Activated naive CD4-positive, alpha-beta T cell treated with anti-CD3 and anti-CD28 coated beads, Interleukin-2, amount 50 U/mL, for 24 hours (primary cell): ENCODE results near the gene NBPF1.
"Not testable (repeated sequence)": the region's sequence is repeated elsewhere in the genome, so short reads cannot be mapped to it uniquely, and the experiment has no call there.

Experiments
- H3K27ac Mint-ChIP-seq: one replicate; pipeline ENCODE4 v1.8.0; 2021; ENCODE audit warnings: mild to moderate bottlenecking, mixed read lengths
- H3K27me3 Mint-ChIP-seq: one replicate; pipeline ENCODE4 v1.8.0; 2021; ENCODE audit warnings: mixed read lengths
- H3K36me3 Mint-ChIP-seq: one replicate; pipeline ENCODE4 v1.8.0; 2021; ENCODE audit warnings: mixed read lengths
- H3K4me1 Mint-ChIP-seq: one replicate; pipeline ENCODE4 v1.8.0; 2021; ENCODE audit warnings: mixed read lengths
- H3K4me3 Mint-ChIP-seq: one replicate; pipeline ENCODE4 v1.8.0; 2021; ENCODE audit warnings: mild to moderate bottlenecking, mixed read lengths
- H3K9me3 Mint-ChIP-seq: one replicate; pipeline ENCODE4 v1.8.0; 2021; ENCODE audit warnings: mixed read lengths

The NBPF1 gene

DNA sequence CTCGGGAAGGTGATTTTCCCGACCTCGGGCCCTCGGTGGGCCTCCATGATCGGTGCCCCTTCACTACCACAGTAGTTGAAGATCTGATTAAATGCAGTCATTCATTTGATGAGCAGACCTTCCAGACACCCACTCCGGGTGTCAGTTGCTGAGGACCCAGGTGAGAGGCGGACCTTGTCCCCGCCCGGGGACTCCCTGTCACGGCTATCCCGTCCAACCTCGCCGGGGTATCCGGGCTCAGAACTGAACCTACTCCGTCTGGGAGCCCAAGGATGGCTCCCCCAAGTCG is 30.8 kb upstream of the NBPF1 start:
- Mint-ChIP-seq H3K4me1 (no peaks in the 10 kb centered on the region), H3K27ac (no peak overlapping the region), H3K27me3 (no peaks in the 10 kb centered on the region)

GRCh38 chr1:16643476-16644192 is 30.3 kb upstream of the NBPF1 start:
- H3K4me1 Mint-ChIP-seq, H3K36me3 Mint-ChIP-seq, H3K9me3 Mint-ChIP-seq, H3K4me3 Mint-ChIP-seq, H3K27ac Mint-ChIP-seq, H3K27me3 Mint-ChIP-seq: not testable (repeated sequence)

More for the DNA sequence above, 30.8 kb upstream of the NBPF1 start:
- Mint-ChIP-seq H3K9me3 (no peaks in the 10 kb centered on the region), H3K36me3 (no peaks in the 10 kb centered on the region), H3K4me3 (no peak overlapping the region)

- H3K9me3 Mint-ChIP-seq, H3K27me3 Mint-ChIP-seq, H3K4me1 Mint-ChIP-seq, H3K27ac Mint-ChIP-seq, H3K4me3 Mint-ChIP-seq, H3K36me3 Mint-ChIP-seq: not testable (repeated sequence)
These were observed 29.6 kb upstream of the NBPF1 start for GRCh38 chr1:16643001-16643411.

DNA sequence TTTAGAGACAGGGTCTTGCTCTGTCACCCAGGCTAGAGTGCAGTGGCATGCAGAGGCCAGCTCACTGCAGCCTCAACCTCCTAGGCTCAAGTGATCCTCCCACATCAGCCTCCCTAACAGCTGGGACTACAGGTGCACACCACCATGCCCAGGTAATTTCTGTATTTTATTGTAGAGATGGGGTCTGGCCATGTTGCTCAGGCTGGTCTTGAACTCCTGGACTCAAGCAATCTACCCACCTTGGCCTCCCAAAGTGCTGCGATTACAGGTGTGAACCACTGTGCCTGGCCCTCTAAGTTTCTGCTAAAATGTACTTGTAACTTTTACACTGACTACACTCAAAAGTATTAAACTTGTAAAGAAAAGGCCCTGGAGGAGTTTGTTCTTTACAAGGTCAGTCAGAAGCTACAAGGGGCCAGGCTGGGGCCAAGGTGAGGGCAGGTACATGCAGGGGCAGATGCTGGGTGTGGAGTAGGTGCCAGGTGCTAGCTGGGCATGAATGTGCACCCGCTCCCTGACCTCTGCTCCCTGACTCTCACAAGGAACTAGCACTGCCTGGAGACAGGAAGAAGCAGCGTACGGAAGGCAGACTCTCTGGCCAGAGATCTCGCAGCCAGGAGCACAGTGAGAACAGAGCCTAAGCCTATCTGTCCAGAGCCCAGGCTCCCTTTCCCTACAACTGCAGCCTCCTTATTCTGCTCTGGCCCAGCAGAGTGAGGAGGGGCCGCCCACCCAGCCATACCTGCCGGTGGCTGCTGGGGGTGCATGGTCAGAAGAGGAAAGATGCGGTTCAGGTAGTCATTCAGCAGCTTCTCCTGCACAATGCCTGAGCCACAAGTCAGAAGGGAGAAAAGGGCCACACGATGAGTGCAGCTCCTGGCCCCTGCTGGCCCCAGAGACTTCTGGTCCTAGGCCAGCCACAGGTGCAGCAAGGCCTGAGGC is 28.9 kb upstream of the NBPF1 start:
- H3K27ac Mint-ChIP-seq, H3K4me1 Mint-ChIP-seq, H3K4me3 Mint-ChIP-seq, H3K9me3 Mint-ChIP-seq, H3K36me3 Mint-ChIP-seq, H3K27me3 Mint-ChIP-seq: not testable (repeated sequence)

DNA sequence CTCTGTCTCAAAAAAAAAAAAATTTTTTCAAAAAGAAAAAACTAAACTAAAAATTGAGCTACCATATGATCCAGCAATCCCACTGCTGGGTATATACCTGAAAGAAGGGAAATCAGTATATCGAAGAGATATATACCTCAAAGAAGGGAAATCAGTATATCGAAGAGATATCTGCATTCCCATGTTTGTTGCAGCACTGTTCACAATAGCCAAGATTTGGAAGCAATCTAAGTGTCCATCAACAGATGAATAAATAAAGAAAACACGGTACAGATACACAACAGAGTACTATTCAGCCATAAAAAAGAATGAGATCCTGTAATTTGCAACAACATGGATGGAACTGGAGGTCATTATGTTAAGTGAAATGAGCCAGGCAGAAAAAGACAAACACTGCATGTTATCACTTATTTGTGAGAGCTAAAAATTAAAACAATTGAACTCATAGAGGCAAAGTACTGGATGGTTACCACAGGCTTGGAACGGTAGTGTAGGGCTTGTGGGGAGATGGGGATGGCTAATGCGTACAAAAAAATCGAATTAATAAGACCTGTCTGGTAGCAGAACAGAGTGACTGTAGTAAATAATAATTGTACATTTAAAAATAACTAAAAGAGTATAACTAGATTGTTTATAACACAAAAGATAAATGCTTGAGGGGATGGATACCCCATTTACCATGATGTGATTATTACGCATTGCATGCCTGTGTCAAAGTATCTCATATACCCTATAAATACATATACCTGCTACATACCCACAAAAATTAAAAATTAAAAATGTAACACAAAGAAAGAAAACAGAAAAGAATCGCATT is 28.0 kb upstream of the NBPF1 start:
- not testable (repeated sequence) for H3K9me3 Mint-ChIP-seq, H3K4me1 Mint-ChIP-seq, H3K4me3 Mint-ChIP-seq, H3K27me3 Mint-ChIP-seq, H3K36me3 Mint-ChIP-seq, H3K27ac Mint-ChIP-seq

DNA sequence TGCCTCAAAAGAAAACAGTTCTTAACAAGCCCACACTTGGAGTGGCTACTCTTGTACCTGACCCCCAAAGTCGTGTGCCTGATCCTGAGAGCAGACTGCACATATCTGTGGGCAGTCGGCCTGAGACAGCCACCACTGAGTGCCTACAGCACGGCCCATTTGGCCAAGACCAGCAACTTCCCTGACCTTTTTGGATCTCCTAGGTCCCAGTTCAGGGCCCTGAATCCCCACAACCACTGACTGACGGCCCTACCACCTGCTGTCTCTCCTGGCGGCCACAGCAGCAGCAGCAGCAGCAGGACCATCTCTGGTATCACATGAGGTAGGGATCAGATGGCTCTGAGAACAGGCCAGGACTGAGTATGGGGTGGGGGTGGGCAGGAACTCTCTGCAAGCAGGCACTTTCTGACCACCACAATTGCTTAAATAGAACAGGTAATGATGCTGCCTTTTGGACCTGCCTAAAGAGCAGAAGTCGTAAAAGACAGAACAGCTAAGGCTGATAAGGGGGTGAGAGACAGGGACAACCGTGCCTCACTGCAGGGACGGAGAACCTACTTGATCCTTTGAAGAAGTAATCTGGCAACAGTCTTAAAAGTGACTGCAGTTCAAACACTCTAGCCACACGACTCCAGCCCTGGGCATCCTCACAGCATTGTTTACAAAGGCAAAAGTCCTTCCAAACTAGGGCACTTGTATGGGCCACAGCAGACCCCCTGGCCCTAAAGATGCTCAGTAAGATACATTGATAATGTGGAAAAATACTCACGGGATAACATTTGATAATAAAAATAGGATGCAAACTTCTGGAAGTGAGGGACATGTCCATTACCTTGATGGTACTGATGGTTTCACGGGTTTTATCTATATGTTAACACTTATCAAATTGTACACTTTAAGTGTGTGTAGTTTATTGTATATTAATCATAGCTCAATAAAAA is 26.0 kb upstream of the NBPF1 start:
- H3K36me3 Mint-ChIP-seq, H3K4me1 Mint-ChIP-seq, H3K4me3 Mint-ChIP-seq, H3K27me3 Mint-ChIP-seq, H3K27ac Mint-ChIP-seq, H3K9me3 Mint-ChIP-seq: not testable (repeated sequence)

- H3K27me3 Mint-ChIP-seq, H3K4me1 Mint-ChIP-seq: not testable (repeated sequence)
These were observed 24.8 kb upstream of the NBPF1 start for GRCh38 chr1:16637941-16638778.

GRCh38 chr1:16636551-16637195 is 23.3 kb upstream of the NBPF1 start:
- not testable (repeated sequence) for H3K27ac Mint-ChIP-seq, H3K4me3 Mint-ChIP-seq, H3K9me3 Mint-ChIP-seq, H3K4me1 Mint-ChIP-seq, H3K36me3 Mint-ChIP-seq, H3K27me3 Mint-ChIP-seq

More at GRCh38 chr1:16637941-16638778, 24.8 kb upstream of the NBPF1 start:
- not testable (repeated sequence) for H3K36me3 Mint-ChIP-seq, H3K27ac Mint-ChIP-seq, H3K9me3 Mint-ChIP-seq, H3K4me3 Mint-ChIP-seq

DNA sequence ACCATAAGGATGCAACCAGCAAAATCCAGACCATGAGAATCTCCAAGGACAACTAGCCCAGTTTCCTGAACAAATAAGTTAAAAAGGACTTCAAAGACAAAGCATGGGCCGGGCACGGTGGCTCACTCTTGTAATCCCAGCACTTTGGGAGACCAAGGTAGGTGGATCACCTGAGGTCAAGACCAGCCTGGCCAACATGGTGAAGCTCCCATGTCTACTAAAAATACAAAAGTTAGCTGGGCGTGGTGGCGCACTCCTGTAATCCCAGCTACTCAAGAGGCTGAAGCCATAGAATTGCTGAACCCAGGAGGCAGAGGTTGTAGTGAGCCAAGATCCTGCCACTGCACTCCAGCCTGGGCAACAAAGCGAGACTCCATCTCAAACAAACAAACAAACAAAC is 22.6 kb upstream of the NBPF1 start:
- H3K4me1 Mint-ChIP-seq, H3K36me3 Mint-ChIP-seq, H3K27me3 Mint-ChIP-seq, H3K4me3 Mint-ChIP-seq, H3K9me3 Mint-ChIP-seq, H3K27ac Mint-ChIP-seq: not testable (repeated sequence)

DNA sequence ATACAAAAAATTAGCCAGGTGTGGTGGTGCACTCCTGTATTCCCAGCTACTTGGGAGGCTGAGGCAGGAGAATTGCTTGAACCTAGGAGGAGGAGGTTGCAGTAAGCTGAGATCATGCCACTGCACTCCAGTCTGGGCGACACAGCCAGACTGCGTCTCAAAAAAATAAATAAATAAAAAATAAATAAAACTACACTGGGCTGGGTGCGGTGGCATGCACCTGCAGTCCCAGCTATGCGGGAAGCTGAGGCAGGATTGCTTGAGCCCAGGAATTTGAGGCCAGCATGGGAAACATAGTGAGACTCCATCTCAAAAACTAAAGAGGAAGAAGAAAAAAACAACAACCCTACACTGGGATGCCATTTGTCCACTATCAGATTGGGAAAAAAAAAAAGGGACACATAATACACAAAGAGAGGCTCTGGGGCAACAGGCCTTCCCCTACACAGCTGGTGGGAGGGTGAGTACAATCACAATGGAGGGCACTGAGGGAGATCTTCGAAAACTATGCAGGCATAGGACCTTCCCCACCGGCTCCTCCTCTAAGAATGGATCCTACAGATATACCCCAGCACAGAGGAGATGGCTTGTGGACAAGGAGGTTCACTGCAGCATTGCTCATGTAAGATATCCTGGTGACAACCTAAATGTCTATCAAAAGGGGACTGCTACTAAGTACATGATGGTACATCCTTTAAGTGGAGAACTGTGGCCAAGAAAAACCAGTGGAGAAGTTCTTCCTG is 20.3 kb upstream of the NBPF1 start:
- not testable (repeated sequence) for H3K4me3 Mint-ChIP-seq, H3K4me1 Mint-ChIP-seq, H3K27ac Mint-ChIP-seq, H3K9me3 Mint-ChIP-seq, H3K27me3 Mint-ChIP-seq
- H3K36me3 Mint-ChIP-seq: peaks cover 13% of the 10 kb centered on the region

- H3K9me3 Mint-ChIP-seq, H3K4me1 Mint-ChIP-seq, H3K27me3 Mint-ChIP-seq, H3K4me3 Mint-ChIP-seq, H3K27ac Mint-ChIP-seq: not testable (repeated sequence)
- H3K36me3 Mint-ChIP-seq: peaks cover 15% of the 10 kb centered on the region
These were observed 18.9 kb upstream of the NBPF1 start for GRCh38 chr1:16632044-16632850.

DNA sequence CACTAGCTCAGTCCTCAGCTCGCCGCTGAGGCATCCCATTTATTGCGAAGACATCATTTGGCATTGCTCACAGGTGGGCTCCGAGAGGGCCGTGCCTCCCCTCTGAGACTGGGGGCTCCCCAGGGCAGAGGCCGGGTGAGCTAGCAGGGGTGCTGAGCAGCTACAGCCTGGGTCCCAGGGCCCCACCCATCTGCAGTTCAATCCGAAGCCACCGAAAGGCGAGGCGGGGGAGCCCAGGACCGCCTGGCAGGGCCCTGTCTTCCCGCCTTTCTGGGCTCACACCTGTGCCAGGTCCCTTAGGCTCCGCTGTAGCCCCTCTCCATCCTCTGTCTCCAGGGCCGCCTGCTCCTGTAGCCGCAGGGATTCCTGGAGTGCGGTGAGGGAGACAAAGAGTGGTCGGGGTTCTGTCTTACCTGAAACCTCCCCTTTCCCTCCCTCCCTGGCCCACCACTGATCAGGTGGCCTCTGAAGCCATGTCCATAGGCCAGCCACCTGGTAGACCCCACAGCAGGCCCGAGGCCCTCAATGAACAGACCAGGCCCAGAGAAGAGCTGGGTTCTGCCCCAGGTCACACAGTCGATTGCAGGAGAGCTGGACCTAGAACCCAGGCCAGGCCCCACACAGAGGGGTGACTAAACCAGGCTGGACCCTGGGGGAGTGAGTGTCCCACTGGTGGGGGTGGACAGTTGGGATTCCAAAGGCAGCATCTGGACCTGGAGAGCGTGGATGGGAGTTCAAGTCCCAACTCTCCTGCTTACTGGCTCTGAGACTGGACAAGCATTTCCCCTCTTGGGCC is 18.1 kb upstream of the NBPF1 start:
- H3K4me3 Mint-ChIP-seq: no peak overlapping the region
- H3K27me3 Mint-ChIP-seq: no peaks in the 10 kb centered on the region
- peaks cover 5% of the 10 kb centered on the region for H3K4me1 Mint-ChIP-seq
- no peaks in the 10 kb centered on the region for H3K9me3 Mint-ChIP-seq
- peaks cover 15% of the 10 kb centered on the region for H3K36me3 Mint-ChIP-seq
- H3K27ac Mint-ChIP-seq: no peak overlapping the region
